NCI-H69 (cell line): ENCODE measurements around the gene MAD1L1.
"Not testable (repeated sequence)": the region's sequence is repeated elsewhere in the genome, so short reads cannot be mapped to it uniquely, and the experiment has no call there.

Experiments used
- DNase-seq: peaks from one replicate; lab custom pipeline; 2025; lab: John Stamatoyannopoulos, UW

Gene MAD1L1

GRCh38 chr7:1863091-1863900 lies 369.4 kb downstream of the MAD1L1 start:
- DNase-seq, result no peak

- DNase-seq, result no peak
Observed at GRCh38 chr7:1862560-1862959, 370.2 kb downstream of the MAD1L1 start.

DNA sequence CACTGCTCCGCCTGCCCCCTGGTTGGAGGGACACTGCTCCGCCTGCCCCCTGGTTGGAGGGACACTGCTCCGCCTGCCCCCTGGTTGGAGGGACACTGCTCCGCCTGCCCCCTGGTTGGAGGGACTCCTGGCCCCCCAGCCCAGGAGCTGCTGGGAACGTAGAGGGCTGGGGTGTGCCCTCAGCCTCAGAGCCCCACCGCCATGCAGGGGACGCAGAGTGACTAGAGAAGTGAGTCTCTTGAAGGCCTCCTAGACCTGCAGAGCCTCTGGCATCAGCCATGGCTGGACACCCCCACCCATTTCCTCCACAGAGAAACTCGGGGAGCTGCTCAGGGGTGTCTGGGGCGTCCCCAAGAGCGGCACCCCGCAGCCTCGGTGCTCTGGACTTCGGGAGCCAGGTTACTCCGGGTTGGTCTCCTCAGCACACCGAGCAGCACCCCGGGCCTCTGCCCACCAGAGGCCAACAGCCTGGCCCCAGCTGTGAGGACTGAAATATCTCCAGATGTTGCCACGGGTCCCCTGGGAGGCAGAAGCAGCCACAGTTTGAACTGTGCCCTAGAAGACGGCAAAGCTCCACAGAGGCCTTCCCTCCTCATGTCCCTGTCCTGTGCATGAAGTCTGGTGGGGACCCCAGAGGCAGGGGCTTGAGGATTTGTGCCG lies 370.8 kb downstream of the MAD1L1 start:
- no peak for DNase-seq

DNA sequence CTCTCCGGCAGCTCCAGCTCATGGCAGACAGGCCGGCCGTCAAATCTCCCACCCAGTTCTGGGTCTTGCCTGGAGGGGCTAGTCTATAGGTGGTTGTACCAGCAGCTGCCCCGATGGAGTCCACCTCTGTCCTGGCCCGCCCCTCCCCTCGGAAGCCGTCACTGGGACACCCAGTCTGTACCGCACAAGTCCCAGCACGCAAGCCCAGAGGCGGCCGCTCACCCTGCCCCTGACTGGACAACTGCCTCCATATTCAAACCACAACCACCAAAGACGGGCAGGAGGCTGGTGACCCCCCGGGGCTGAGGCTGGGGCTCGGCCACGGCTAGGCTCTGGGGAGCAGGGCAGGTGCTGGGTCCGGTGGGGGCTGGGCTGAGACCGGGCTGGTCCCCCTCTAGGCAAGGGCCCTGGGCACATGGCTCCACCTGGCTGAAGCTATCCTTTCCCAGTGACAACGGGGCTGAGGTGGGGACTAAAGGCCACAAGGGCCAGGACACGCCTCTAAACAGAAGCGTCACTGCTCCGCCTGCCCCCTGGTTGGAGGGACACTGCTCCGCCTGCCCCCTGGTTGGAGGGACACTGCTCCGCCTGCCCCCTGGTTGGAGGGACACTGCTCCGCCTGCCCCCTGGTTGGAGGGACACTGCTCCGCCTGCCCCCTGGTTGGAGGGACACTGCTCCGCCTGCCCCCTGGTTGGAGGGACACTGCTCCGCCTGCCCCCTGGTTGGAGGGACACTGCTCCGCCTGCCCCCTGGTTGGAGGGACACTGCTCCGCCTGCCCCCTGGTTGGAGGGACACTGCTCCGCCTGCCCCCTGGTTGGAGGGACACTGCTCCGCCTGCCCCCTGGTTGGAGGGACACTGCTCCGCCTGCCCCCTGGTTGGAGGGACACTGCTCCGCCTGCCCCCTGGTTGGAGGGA lies 371.6 kb downstream of the MAD1L1 start:
- not testable (repeated sequence) for DNase-seq

GRCh38 chr7:1859266-1860035 lies 373.3 kb downstream of the MAD1L1 start:
- DNase-seq, result peak; percentile 35

DNA sequence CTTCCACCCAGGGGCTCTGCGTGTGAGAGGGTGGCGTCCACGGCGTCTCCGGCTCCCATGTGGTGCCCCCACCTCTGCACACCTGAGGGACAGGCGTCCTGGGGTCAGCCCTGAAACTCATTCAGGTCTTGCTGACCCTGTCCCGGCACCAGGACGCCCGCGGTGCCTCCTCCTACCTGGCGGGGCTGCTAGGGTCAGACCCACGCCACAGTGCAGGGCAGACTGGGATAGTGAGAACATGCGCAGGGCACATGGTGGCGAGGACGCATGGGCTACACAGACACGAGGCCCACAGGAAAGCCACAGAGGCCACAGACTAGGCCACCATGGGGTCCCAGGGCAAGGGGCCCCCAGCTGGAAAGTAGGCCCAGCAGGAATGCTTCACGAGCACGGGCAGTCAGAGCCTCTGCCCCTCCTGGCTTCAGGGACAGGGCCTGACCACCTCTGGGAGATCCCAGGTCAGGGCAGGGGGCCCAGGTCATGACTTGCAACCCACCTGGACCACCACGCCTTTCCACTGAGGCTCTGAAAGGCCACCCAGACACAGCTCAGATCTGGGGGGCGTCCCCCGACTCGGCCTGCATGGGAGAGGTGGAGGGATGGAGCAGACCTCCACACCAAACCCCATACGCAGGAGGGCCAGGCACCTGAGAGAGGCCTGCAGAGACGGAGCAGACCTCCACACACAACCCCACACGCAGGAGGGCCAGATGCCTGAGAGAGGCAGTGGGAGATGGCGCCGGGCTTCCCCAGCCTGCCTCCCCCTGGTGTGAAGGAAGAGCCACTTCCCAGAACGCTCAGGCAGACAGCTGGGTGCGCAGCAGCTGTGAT lies 374.1 kb downstream of the MAD1L1 start:
- peak; percentile 16 for DNase-seq

DNA sequence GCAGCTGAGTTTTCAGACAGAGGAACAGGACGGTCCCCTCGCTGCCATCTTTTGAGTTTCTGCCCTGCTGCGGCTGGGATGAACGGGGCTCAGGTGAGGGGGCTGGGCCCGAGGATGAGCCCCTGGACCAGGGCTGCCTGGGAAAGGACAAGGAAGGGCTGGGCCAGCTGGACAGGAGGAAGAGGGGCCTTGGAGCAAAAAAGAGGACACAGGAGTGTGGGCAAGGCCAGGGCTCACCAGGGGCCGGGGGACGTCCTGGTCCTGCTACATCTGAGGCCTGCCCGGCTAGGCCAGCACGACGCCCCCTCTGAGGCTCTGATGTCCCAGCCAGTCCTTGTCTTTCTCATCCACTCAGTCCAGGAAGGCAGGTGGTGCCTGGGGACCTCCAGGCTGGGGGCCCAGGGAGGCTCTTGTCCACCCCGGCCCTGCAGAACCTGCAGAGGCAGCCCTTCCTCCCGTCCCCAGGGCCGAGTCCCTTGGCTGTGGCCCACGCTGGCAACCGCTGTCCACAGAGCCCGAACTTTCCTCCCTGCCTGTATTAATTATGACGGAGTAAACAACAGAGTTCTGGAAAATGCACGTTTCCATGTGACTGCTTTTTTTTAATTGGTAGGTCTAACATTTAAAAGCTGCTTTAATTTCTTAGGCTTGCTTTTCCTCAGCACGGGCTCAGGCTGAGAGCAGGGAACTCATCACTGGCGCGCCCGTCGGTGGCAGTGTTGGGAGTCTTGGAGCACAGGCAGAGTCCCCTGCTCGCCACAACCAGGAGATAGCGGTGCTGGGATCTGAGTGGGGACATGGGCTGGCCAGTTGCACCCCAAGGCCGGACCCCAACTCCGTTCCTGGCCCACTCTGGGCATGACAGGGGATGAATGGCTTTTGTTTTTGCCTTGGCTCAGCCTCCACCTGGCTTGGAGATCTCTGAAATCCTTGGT lies 375.0 kb downstream of the MAD1L1 start:
- DNase-seq, result no peak

GRCh38 chr7:1856888-1857441 lies 375.8 kb downstream of the MAD1L1 start:
- no peak for DNase-seq

DNA sequence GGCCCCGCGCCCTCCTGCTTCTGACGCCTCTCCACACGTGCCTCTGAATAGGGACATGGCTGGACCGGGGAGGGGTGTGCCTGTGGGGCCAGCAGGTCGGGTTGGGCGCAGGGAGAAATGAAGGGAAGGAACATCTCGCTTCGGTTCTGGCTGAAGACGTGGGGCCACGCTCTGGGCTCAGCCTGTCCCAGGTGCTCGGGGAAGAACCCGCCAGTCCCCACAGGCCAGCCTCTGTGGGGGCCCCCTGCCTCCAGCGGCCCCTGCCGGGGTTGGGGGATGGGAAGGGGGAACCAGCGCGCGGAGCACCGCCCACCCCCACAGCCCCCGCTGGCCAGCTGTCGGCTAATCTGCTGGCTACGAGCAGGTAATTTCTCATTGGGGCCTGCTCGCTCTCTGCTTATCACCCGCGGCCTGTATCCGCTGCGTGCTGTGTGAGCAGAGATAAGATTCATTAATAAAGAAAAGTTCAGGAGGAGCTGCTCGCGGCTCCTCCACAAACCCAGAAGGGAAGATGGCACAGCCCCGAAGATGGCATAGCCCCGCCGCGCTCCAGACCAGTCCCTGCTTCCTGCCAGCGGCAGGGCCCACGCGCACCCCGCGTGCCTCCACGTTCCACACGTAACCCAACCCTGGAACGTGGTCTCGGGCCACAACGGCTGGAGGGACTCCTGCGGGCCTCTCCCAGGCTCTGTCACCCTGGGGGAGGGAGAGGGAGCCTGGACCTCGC lies 376.4 kb downstream of the MAD1L1 start:
- no peak for DNase-seq

DNA sequence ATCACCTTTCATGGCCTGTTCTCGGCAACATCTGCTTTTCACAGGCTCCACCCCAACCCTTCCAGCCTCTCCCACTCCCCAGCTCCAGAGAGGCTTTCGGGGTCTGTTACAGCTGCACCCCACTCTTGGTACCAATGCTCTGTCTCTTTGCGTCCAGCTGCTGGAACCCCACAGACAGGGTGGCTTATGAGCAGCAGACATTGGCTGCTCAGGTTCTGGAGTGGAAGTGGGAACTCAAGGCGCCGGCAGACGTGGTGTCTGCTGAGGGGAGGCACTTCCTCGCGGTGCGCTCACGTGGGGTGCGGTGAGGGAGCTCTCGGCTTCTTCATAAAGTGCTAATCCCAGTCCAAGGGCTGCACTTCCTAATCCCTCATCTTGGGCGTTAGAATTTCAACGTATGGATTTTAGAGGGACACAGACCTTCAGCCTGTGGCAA lies 377.0 kb downstream of the MAD1L1 start:
- DNase-seq, result no peak

- no peak for DNase-seq
Observed at GRCh38 chr7:1854866-1855724, 377.6 kb downstream of the MAD1L1 start.

GRCh38 chr7:1853986-1854865 lies 378.5 kb downstream of the MAD1L1 start:
- DNase-seq, result peak; percentile 59

- DNase-seq, result peak; percentile 59
Observed at GRCh38 chr7:1853431-1853985, 379.2 kb downstream of the MAD1L1 start.

DNA sequence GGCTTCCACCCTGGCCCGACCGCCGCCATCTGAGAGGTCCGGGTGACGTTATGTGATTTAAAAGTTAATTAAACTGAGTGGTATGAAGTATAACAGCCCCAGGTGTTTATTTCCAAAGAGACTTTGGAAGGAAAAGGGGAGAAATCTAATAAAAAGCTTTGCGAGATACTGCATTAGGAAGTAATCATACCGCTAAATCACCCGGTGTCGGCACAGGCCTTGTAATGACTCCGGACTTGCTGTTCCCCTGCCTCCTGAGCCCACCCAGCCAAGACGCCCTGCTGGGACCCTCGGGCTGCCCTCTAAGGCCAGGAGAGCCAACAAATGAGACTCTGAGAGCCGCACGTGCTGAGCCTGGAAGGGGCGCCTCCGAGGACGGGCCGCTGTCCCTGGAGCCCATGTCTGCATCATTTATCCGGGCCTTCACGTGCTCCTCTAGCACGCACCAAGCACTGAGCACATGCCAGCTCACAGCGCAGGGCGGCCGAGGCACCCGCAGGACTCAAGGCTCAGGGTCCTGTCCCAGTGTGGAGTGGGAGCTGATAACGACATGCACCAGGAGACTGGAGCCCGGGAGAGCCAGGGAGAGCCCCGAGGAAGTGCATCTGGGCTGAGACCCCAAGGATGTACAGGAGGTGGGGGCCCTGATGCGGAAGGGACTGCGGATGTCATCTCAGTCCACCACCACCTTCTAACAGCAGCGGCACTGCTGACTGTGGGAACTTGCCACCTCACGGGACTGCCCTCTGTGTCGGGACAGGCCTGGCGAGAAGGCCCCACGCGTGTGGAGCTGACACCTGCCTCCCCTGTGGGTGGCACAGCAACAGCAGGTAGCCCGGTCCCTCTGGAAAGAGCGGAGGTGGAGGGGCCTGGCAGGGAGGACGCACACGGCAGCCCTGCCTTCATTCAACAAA lies 380.0 kb downstream of the MAD1L1 start:
- DNase-seq, result no peak
